Measurements from ENCODE around the gene TNC. TPM values are rescaled to one million over a fixed set of nuclear protein-coding genes. Genes with fewer than 3 reads are reported as not detected.

The TNC gene
- total and polyA plus RNA-seq, 2 of the 4 experiments (the other 2 are of a cell fraction), result 192 to 253 TPM

DNA sequence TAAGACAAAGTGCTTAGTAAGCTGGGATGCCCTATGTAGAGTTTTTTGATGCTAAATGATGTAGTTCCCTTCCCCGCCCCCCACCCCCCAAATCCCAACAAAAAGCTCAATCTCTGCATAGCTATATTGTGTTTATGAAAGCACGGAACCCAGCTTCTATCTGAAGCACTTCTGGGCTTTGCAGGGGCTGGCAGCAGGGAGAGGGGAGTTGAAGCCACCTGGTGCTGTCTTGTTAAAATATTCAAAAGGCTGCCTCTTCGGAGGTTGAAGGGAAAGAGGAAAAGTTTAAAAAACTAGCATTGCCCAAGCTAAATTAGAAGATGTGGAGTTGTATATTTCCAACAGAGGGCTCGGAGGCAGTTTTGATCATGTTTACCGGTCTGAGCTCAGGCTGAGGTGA is 5.0 kb upstream of the TNC start:
- no peak overlapping the region for H3K18ac ChIP-seq (ENCODE audit: low read depth, low read length)
- H3K4me3 ChIP-seq (ENCODE audit: insufficient read depth, low read depth, low read length), result no peak overlapping the region
- no peak for ATAC-seq (ENCODE audit: low read depth)
- in situ Hi-C loops (cut with MboI; ENCODE audit: low sequenced_read_pairs) (no loop called here), dilution Hi-C loops (cut with HindIII; ENCODE audit: low sequenced_read_pairs, unreplicated experiment) (no loop called here), intact Hi-C loops (cut with micrococcal nuclease) (no loop called here)
- peaks cover 2% of the 10 kb centered on the region; the same call in 1 of the 2 replicates for H3K4me1 ChIP-seq (ENCODE audit: control insufficient read depth, insufficient read depth, low read length)
- H3K56ac ChIP-seq (ENCODE audit: extremely low read depth, insufficient read depth, low read length), result no peak overlapping the region
- H2BK120ac ChIP-seq (ENCODE audit: low read depth, low read length), result no peak overlapping the region
- 93% methylated on average over 2 of the region's 5 CpGs; no CpG with 5 or more reads in 1 of the 2 experiments for WGBS, 2 experiments (ENCODE audit: extremely low coverage in 2 of 2, insufficient read length in 1 of 2)
- no peak overlapping the region for H2BK20ac ChIP-seq (ENCODE audit: low read depth, low read length)
- H3K4ac ChIP-seq (ENCODE audit: low read depth, low read length), result no peak overlapping the region
- no peak overlapping the region for H3K14ac ChIP-seq (replicated peaks; ENCODE audit: low read depth, low read length)
- H2AFZ ChIP-seq (replicated peaks; ENCODE audit: low read length, poor library complexity), result no peak overlapping the region
- no peak overlapping the region for H2AK5ac ChIP-seq (ENCODE audit: low read depth, low read length)
- no peak overlapping the region for H3K9ac ChIP-seq (ENCODE audit: low read depth, low read length)
- no peak overlapping the region for H3K23ac ChIP-seq (ENCODE audit: low read depth, low read length)
- peaks cover 3% of the 10 kb centered on the region for H3K9me3 ChIP-seq (ENCODE audit: control insufficient read depth, insufficient read depth, low read length)
- CTCF ChIA-PET, result interaction anchor here (0.6 kb wide), 1 partner anchor 1556 kb away, joined by 7 read pairs; no protein-coding TSS in a partner anchor
- H4K8ac ChIP-seq (ENCODE audit: low read depth in 2 of 2, low read length in 2 of 2), result no peak overlapping the region
- H3K27ac ChIP-seq (ENCODE audit: insufficient read depth, low read length), result no peak overlapping the region
- H3K36me3 ChIP-seq (ENCODE audit: control insufficient read depth, insufficient read depth, low read length), result no peaks in the 10 kb centered on the region
- POLR2A ChIA-PET (ENCODE audit: unreplicated experiment), result no interaction called here
- no peak overlapping the region for H4K5ac ChIP-seq (ENCODE audit: low read depth, low read length)
- H2BK15ac ChIP-seq (ENCODE audit: low read depth, low read length), result no peak overlapping the region
- H3K27me3 ChIP-seq (ENCODE audit: control insufficient read depth, insufficient read depth, low read length), result no peaks in the 10 kb centered on the region; the same call in 1 of the 2 replicates
- no peak overlapping the region for H3K4me2 ChIP-seq (ENCODE audit: low read depth, low read length)
- 0 out of 4 replicates have a peak, but pooled peaks cover 0 to under 1% of the 10 kb centered on the region in 2 experiments for H3K79me1 ChIP-seq (ENCODE audit: low read depth in 1 of 2, low read length in 2 of 2)
- no peaks in the 10 kb centered on the region for H4K20me1 ChIP-seq (ENCODE audit: insufficient read depth, low read length)
- no peak overlapping the region for H4K91ac ChIP-seq (ENCODE audit: insufficient read depth, low read depth, low read length)
- BruUV-seq (replicated peaks), result no TSS peak
- no peak for TF ChIP-seq MXI1 (IDR thresholded peaks at IDR 0.05; ENCODE audit: borderline replicate concordance, low read depth, low read length)
- TF ChIP-seq FOS (IDR thresholded peaks at IDR 0.05; ENCODE audit: low read depth, low read length), result no peak
- no peak for TF ChIP-seq CHD1 (IDR thresholded peaks at IDR 0.05; ENCODE audit: low read depth, low read length)
- no peak for TF ChIP-seq BHLHE40 (IDR thresholded peaks at IDR 0.05; ENCODE audit: low read depth, low read length)
- no peak for TF ChIP-seq MAZ (IDR thresholded peaks at IDR 0.05; ENCODE audit: borderline replicate concordance, low read depth, low read length)
- TF ChIP-seq MAFK (IDR thresholded peaks at IDR 0.05; ENCODE audit: low read depth, low read length), result no peak
- no peak for TF ChIP-seq POLR2A (IDR thresholded peaks at IDR 0.05; ENCODE audit: low read depth, low read length)
- no peak for TF ChIP-seq RCOR1 (IDR thresholded peaks at IDR 0.05; ENCODE audit: insufficient replicate concordance, low read length)
- TF ChIP-seq, protein P1, sequence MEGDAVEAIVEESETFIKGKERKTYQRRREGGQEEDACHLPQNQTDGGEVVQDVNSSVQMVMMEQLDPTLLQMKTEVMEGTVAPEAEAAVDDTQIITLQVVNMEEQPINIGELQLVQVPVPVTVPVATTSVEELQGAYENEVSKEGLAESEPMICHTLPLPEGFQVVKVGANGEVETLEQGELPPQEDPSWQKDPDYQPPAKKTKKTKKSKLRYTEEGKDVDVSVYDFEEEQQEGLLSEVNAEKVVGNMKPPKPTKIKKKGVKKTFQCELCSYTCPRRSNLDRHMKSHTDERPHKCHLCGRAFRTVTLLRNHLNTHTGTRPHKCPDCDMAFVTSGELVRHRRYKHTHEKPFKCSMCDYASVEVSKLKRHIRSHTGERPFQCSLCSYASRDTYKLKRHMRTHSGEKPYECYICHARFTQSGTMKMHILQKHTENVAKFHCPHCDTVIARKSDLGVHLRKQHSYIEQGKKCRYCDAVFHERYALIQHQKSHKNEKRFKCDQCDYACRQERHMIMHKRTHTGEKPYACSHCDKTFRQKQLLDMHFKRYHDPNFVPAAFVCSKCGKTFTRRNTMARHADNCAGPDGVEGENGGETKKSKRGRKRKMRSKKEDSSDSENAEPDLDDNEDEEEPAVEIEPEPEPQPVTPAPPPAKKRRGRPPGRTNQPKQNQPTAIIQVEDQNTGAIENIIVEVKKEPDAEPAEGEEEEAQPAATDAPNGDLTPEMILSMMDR (conservative IDR thresholded peaks at IDR 0.05; ENCODE audit: low read depth, low read length), result no peak
- TF ChIP-seq, protein P2, sequence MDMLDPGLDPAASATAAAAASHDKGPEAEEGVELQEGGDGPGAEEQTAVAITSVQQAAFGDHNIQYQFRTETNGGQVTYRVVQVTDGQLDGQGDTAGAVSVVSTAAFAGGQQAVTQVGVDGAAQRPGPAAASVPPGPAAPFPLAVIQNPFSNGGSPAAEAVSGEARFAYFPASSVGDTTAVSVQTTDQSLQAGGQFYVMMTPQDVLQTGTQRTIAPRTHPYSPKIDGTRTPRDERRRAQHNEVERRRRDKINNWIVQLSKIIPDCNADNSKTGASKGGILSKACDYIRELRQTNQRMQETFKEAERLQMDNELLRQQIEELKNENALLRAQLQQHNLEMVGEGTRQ (IDR thresholded peaks at IDR 0.05; ENCODE audit: low read depth, low read length), result no peak
- no peak for TF ChIP-seq RFX5 (IDR thresholded peaks at IDR 0.05; ENCODE audit: low read depth, low read length)
- TF ChIP-seq, protein P3, sequence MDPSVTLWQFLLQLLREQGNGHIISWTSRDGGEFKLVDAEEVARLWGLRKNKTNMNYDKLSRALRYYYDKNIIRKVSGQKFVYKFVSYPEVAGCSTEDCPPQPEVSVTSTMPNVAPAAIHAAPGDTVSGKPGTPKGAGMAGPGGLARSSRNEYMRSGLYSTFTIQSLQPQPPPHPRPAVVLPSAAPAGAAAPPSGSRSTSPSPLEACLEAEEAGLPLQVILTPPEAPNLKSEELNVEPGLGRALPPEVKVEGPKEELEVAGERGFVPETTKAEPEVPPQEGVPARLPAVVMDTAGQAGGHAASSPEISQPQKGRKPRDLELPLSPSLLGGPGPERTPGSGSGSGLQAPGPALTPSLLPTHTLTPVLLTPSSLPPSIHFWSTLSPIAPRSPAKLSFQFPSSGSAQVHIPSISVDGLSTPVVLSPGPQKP (IDR thresholded peaks at IDR 0.05; ENCODE audit: borderline replicate concordance, low read depth, low read length), result no peak
- H2BK5ac ChIP-seq (ENCODE audit: low read depth, low read length, poor library complexity, severe bottlenecking), result no peak overlapping the region
- no peak overlapping the region for H2AK9ac ChIP-seq (replicated peaks; ENCODE audit: low read depth, low read length, poor library complexity)
- peaks cover 2% of the 10 kb centered on the region; the same call in 1 of the 2 replicates for H3K9me1 ChIP-seq (ENCODE audit: insufficient read depth, low read length)
- DNase-seq, result no peak

All from IMR-90 (cell line).